Measurements from ENCODE around the gene KCNQ1.

Gene KCNQ1

GRCh38 chr11:2564588-2565425 lies 120.0 kb downstream of the KCNQ1 start:
- Histone ChIP-seq H3K9ac (ENCODE audit: low read length in 2 of 2) (no peak overlapping the region), H3K27ac (ENCODE audit: low read length) (no peak overlapping the region), H3K4me3 (ENCODE audit: low read length in 2 of 2) (no peak overlapping the region), H3K27me3 (ENCODE audit: control insufficient read depth in 1 of 2, insufficient read depth in 2 of 2, low read length in 2 of 2) (no peaks in the 10 kb centered on the region), H3K4me1 (ENCODE audit: control insufficient read depth, insufficient read depth, low read length) (no peaks in the 10 kb centered on the region), H3K9me3 (ENCODE audit: control insufficient read depth in 2 of 2, low read length in 2 of 2) (no peaks in the 10 kb centered on the region), H3K36me3 (ENCODE audit: control insufficient read depth in 2 of 2, insufficient read depth in 2 of 2, low read length in 2 of 2) (no peaks in the 10 kb centered on the region)

- no peaks in the 10 kb centered on the region for H3K9me3 ChIP-seq (ENCODE audit: control insufficient read depth in 2 of 2, low read length in 2 of 2)
- H3K4me3 ChIP-seq (ENCODE audit: low read length in 2 of 2) = no peak overlapping the region
- no peaks in the 10 kb centered on the region for H3K36me3 ChIP-seq (ENCODE audit: control insufficient read depth in 2 of 2, insufficient read depth in 2 of 2, low read length in 2 of 2)
- no peak overlapping the region for H3K27ac ChIP-seq (ENCODE audit: low read length)
- no peaks in the 10 kb centered on the region for H3K4me1 ChIP-seq (ENCODE audit: control insufficient read depth, insufficient read depth, low read length)
- no peaks in the 10 kb centered on the region for H3K27me3 ChIP-seq (ENCODE audit: control insufficient read depth in 1 of 2, insufficient read depth in 2 of 2, low read length in 2 of 2)
- no peak overlapping the region for H3K9ac ChIP-seq (ENCODE audit: low read length in 2 of 2)
These were observed 120.8 kb downstream of the KCNQ1 start for GRCh38 chr11:2565447-2566222.

DNA sequence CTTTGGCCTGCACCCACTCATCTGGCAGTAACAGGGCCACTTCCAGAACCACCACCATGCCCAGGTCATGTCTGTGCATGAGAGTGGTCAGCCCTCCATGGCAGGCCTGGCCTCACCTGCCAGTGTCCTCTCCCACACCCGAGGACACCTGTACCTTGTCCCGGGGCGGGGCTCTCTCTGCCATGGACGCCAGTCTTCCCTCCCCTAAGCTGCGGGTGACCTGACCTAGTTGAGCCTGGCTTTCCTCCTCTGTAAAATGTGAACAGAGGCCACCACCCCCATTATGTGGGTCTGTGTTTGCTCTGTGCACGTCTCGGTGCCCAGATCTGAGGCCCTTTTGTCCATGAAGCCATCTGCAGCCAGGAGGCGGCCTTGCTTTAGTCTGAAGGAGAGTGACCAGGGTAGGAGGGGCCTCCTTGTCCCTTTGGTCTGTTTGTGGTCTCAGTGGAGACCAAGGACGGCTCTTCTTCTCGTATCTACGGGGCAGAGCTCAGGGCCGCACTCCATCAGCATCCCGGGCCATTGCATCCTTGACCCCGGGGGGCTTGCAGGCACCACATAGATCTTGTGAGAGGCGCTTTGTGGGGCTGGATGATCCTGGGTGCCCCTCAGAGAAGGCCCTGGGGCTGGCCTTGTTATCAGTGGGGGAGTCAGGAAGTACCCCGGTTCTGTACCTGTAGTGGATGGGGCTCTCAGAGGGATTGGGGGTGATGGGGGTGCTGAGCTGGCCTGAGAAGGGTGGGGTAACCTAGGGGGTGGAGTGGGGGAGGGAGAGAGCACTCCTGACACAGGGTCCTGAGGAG lies 121.6 kb downstream of the KCNQ1 start:
- Histone ChIP-seq H3K9ac (ENCODE audit: low read length in 2 of 2) (no peak overlapping the region), H3K4me1 (ENCODE audit: control insufficient read depth, insufficient read depth, low read length) (no peaks in the 10 kb centered on the region), H3K9me3 (ENCODE audit: control insufficient read depth in 2 of 2, low read length in 2 of 2) (no peaks in the 10 kb centered on the region), H3K27me3 (ENCODE audit: control insufficient read depth in 1 of 2, insufficient read depth in 2 of 2, low read length in 2 of 2) (no peaks in the 10 kb centered on the region), H3K27ac (ENCODE audit: low read length) (no peak overlapping the region), H3K36me3 (ENCODE audit: control insufficient read depth in 2 of 2, insufficient read depth in 2 of 2, low read length in 2 of 2) (no peaks in the 10 kb centered on the region), H3K4me3 (ENCODE audit: low read length in 2 of 2) (no peak overlapping the region)

DNA sequence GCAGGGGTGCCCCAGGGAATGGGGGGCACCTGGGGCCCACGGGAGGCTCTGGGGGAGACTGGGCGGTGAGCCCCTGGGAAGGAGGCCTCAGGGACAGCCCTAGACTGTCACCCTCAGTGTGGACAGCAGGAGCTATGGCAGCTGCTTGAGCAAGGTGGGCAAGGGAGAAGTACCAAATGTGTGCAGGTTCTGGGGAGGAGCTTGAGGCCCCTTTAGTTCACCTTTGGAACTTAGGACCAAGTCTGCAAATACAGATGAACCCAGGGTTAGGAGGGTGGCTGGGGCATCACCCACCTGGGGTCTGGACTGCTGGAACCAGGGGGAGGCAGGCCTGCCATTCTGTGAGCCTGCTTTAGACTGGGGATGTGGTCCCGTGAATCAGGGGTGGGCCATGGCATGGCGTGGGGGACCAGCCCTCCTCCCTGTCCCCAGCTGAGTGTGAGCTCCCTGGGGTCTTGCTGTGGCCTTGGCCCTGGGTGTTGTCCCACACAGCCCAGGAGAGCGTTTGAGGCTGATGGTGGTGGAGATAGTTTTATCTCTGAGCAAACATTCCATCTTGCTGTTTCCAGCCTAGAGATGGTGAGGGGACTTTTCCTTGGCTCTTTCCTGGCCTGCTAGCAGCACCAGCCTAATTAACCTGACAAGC lies 122.3 kb downstream of the KCNQ1 start:
- Histone ChIP-seq H3K36me3 (ENCODE audit: control insufficient read depth in 2 of 2, insufficient read depth in 2 of 2, low read length in 2 of 2) (no peaks in the 10 kb centered on the region), H3K4me1 (ENCODE audit: control insufficient read depth, insufficient read depth, low read length) (no peaks in the 10 kb centered on the region), H3K27ac (ENCODE audit: low read length) (no peak overlapping the region), H3K9ac (ENCODE audit: low read length in 2 of 2) (no peak overlapping the region), H3K9me3 (ENCODE audit: control insufficient read depth in 2 of 2, low read length in 2 of 2) (no peaks in the 10 kb centered on the region), H3K27me3 (ENCODE audit: control insufficient read depth in 1 of 2, insufficient read depth in 2 of 2, low read length in 2 of 2) (no peaks in the 10 kb centered on the region), H3K4me3 (ENCODE audit: low read length in 2 of 2) (no peak overlapping the region)

DNA sequence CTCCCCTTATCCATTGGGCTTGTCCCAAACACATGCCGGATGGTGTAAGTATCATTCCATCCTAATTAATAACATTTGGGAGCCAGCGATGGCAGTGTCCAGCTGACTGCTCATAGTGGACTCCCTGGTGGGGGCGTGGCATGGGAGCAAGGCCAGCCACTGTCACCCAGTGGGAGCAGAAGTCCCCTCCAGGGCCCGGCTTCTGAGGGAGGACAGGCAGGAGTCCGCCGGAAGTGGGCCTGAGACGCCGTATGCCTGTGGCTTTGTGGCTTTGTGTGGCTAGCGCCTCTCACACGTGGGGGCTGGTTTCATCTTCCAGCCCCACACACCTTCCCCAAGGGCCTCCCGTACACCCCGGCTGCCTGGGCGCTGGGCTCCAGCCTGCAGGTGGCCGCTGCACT lies 124.5 kb downstream of the KCNQ1 start:
- no peak overlapping the region for H3K27ac ChIP-seq (ENCODE audit: low read length)
- H3K4me1 ChIP-seq (ENCODE audit: control insufficient read depth, insufficient read depth, low read length) = no peaks in the 10 kb centered on the region
- no peaks in the 10 kb centered on the region for H3K36me3 ChIP-seq (ENCODE audit: control insufficient read depth in 2 of 2, insufficient read depth in 2 of 2, low read length in 2 of 2)
- no peaks in the 10 kb centered on the region for H3K9me3 ChIP-seq (ENCODE audit: control insufficient read depth in 2 of 2, low read length in 2 of 2)
- no peak overlapping the region for H3K9ac ChIP-seq (ENCODE audit: low read length in 2 of 2)
- H3K27me3 ChIP-seq (ENCODE audit: control insufficient read depth in 1 of 2, insufficient read depth in 2 of 2, low read length in 2 of 2) = no peaks in the 10 kb centered on the region
- H3K4me3 ChIP-seq (ENCODE audit: low read length in 2 of 2) = no peak overlapping the region

GRCh38 chr11:2569731-2570210 lies 125.0 kb downstream of the KCNQ1 start:
- H3K36me3 ChIP-seq (ENCODE audit: control insufficient read depth in 2 of 2, insufficient read depth in 2 of 2, low read length in 2 of 2) = no peaks in the 10 kb centered on the region
- H3K27ac ChIP-seq (ENCODE audit: low read length) = no peak overlapping the region
- no peak overlapping the region for H3K4me3 ChIP-seq (ENCODE audit: low read length in 2 of 2)
- no peak overlapping the region for H3K9ac ChIP-seq (ENCODE audit: low read length in 2 of 2)
- H3K9me3 ChIP-seq (ENCODE audit: control insufficient read depth in 2 of 2, low read length in 2 of 2) = no peaks in the 10 kb centered on the region
- H3K4me1 ChIP-seq (ENCODE audit: control insufficient read depth, insufficient read depth, low read length) = no peaks in the 10 kb centered on the region
- H3K27me3 ChIP-seq (ENCODE audit: control insufficient read depth in 1 of 2, insufficient read depth in 2 of 2, low read length in 2 of 2) = no peaks in the 10 kb centered on the region

DNA sequence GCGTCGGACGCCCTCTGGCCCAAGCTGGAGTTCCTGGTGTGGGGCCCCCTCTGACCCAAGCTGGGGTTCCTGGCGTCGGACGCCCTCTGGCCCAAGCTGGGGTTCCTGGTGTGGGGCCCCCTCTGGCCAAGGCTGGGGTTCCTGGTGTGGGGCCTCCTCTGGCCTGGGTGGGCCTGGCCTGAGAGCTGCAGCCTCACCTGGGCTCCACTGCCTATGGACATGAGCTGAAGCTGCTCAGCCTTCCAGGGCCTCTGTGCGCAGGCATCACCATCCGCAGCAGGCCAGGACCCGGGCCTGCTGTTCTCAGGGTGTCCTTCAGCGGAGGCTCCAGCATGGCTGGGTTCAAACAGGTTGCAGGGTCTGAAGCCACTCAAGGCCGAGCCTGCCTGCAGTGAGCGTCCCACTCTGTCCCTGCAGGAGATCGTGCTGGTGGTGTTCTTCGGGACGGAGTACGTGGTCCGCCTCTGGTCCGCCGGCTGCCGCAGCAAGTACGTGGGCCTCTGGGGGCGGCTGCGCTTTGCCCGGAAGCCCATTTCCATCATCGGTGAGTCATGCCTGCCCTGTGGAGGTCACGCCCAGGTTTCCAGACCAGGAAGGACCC lies 125.5 kb downstream of the KCNQ1 start:
- Histone ChIP-seq H3K27me3 (ENCODE audit: control insufficient read depth in 1 of 2, insufficient read depth in 2 of 2, low read length in 2 of 2) (no peaks in the 10 kb centered on the region), H3K4me1 (ENCODE audit: control insufficient read depth, insufficient read depth, low read length) (no peaks in the 10 kb centered on the region), H3K9me3 (ENCODE audit: control insufficient read depth in 2 of 2, low read length in 2 of 2) (no peaks in the 10 kb centered on the region), H3K27ac (ENCODE audit: low read length) (no peak overlapping the region), H3K4me3 (ENCODE audit: low read length in 2 of 2) (no peak overlapping the region), H3K36me3 (ENCODE audit: control insufficient read depth in 2 of 2, insufficient read depth in 2 of 2, low read length in 2 of 2) (no peaks in the 10 kb centered on the region), H3K9ac (ENCODE audit: low read length in 2 of 2) (no peak overlapping the region)

DNA sequence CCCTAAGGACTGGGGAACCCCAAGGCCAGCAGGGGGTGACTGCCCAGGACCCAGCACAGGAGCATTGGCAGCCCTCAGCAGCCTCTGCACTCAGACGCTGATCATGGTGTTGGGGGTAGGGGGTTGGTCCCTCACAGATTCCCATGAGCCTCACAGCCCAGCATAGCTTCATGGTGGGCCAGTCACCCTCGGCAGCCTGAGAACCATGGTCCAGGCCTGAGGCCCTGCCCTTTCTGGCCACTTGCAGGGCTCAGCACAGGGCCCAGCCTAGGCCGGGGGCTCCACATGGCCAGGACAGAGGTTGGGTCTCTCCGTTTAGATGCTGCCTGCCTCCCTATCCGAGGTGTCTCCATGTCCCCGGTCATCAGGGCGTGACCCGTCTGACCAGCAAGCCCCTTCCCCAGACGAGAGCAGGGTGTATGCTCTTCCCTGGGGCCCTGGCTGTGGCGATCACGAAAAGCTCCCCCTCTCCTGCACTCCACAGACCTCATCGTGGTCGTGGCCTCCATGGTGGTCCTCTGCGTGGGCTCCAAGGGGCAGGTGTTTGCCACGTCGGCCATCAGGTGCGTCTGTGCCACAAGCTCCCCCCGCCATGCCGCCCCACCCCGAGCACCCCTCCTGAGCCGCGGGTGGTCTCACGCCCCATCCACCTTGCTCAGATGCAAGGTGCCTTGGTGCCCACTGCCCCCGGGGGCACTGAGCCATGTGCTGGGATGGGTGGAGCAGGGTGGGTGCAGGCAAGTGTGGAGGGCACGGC lies 126.2 kb downstream of the KCNQ1 start:
- Histone ChIP-seq H3K4me1 (ENCODE audit: control insufficient read depth, insufficient read depth, low read length) (no peaks in the 10 kb centered on the region), H3K9ac (ENCODE audit: low read length in 2 of 2) (no peak overlapping the region), H3K4me3 (ENCODE audit: low read length in 2 of 2) (no peak overlapping the region), H3K27ac (ENCODE audit: low read length) (no peak overlapping the region), H3K36me3 (ENCODE audit: control insufficient read depth in 2 of 2, insufficient read depth in 2 of 2, low read length in 2 of 2) (no peaks in the 10 kb centered on the region), H3K9me3 (ENCODE audit: control insufficient read depth in 2 of 2, low read length in 2 of 2) (no peaks in the 10 kb centered on the region), H3K27me3 (ENCODE audit: control insufficient read depth in 1 of 2, insufficient read depth in 2 of 2, low read length in 2 of 2) (no peaks in the 10 kb centered on the region)

- Histone ChIP-seq H3K4me1 (ENCODE audit: control insufficient read depth, insufficient read depth, low read length) (no peaks in the 10 kb centered on the region), H3K4me3 (ENCODE audit: low read length in 2 of 2) (no peak overlapping the region), H3K27ac (ENCODE audit: low read length) (no peak overlapping the region), H3K27me3 (ENCODE audit: control insufficient read depth in 1 of 2, insufficient read depth in 2 of 2, low read length in 2 of 2) (no peaks in the 10 kb centered on the region), H3K9ac (ENCODE audit: low read length in 2 of 2) (no peak overlapping the region), H3K36me3 (ENCODE audit: control insufficient read depth in 2 of 2, insufficient read depth in 2 of 2, low read length in 2 of 2) (no peaks in the 10 kb centered on the region), H3K9me3 (ENCODE audit: control insufficient read depth in 2 of 2, low read length in 2 of 2) (no peaks in the 10 kb centered on the region)
These were observed 126.9 kb downstream of the KCNQ1 start for GRCh38 chr11:2571598-2572281.
